Measurements from ENCODE around the gene CHMP1B. TPM values are rescaled to one million over a fixed set of nuclear protein-coding genes. Genes with fewer than 3 reads are reported as not detected.

Gene CHMP1B
- total and polyA plus RNA-seq, 9 of the 15 experiments (the other 6 are each of a cell fraction or from before 2014, with no cell fraction given), result 12.3 to 29.9 (median 19.0) TPM

GRCh38 chr18:11849841-11850634 is 1.2 kb upstream of the CHMP1B start (continued):
- TF ChIP-seq, protein P1, sequence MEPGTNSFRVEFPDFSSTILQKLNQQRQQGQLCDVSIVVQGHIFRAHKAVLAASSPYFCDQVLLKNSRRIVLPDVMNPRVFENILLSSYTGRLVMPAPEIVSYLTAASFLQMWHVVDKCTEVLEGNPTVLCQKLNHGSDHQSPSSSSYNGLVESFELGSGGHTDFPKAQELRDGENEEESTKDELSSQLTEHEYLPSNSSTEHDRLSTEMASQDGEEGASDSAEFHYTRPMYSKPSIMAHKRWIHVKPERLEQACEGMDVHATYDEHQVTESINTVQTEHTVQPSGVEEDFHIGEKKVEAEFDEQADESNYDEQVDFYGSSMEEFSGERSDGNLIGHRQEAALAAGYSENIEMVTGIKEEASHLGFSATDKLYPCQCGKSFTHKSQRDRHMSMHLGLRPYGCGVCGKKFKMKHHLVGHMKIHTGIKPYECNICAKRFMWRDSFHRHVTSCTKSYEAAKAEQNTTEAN (CRISPR knock-in tag; IDR thresholded peaks at IDR 0.05), result no peak
- TF ChIP-seq MEIS2 (IDR thresholded peaks at IDR 0.05; ENCODE audit: partially characterized antibody), result peak; percentile 94
- no peak for TF ChIP-seq ZFP36 (IDR thresholded peaks at IDR 0.05; ENCODE audit: low read depth, low read length, partially characterized antibody)
- TF ChIP-seq ZNF133 (CRISPR knock-in tag; IDR thresholded peaks at IDR 0.05), result no peak
- TF ChIP-seq, protein P2, sequence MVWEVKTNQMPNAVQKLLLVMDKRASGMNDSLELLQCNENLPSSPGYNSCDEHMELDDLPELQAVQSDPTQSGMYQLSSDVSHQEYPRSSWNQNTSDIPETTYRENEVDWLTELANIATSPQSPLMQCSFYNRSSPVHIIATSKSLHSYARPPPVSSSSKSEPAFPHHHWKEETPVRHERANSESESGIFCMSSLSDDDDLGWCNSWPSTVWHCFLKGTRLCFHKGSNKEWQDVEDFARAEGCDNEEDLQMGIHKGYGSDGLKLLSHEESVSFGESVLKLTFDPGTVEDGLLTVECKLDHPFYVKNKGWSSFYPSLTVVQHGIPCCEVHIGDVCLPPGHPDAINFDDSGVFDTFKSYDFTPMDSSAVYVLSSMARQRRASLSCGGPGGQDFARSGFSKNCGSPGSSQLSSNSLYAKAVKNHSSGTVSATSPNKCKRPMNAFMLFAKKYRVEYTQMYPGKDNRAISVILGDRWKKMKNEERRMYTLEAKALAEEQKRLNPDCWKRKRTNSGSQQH (CRISPR knock-in tag; IDR thresholded peaks at IDR 0.05), result no peak
- TF ChIP-seq, protein P3, sequence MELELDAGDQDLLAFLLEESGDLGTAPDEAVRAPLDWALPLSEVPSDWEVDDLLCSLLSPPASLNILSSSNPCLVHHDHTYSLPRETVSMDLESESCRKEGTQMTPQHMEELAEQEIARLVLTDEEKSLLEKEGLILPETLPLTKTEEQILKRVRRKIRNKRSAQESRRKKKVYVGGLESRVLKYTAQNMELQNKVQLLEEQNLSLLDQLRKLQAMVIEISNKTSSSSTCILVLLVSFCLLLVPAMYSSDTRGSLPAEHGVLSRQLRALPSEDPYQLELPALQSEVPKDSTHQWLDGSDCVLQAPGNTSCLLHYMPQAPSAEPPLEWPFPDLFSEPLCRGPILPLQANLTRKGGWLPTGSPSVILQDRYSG (tag; conservative IDR thresholded peaks at IDR 0.05; ENCODE audit: low read depth), result no peak
- no peak for TF ChIP-seq PURB (CRISPR knock-in tag; IDR thresholded peaks at IDR 0.05; ENCODE audit: low read depth)
- TF ChIP-seq, protein P4, sequence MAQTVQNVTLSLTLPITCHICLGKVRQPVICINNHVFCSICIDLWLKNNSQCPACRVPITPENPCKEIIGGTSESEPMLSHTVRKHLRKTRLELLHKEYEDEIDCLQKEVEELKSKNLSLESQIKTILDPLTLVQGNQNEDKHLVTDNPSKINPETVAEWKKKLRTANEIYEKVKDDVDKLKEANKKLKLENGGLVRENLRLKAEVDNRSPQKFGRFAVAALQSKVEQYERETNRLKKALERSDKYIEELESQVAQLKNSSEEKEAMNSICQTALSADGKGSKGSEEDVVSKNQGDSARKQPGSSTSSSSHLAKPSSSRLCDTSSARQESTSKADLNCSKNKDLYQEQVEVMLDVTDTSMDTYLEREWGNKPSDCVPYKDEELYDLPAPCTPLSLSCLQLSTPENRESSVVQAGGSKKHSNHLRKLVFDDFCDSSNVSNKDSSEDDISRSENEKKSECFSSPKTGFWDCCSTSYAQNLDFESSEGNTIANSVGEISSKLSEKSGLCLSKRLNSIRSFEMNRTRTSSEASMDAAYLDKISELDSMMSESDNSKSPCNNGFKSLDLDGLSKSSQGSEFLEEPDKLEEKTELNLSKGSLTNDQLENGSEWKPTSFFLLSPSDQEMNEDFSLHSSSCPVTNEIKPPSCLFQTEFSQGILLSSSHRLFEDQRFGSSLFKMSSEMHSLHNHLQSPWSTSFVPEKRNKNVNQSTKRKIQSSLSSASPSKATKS (CRISPR knock-in tag; IDR thresholded peaks at IDR 0.05), result no peak
- TF ChIP-seq KLF13 (tag; IDR thresholded peaks at IDR 0.05; ENCODE audit: borderline replicate concordance, low read depth), result no peak
- no peak for TF ChIP-seq SAP30 (IDR thresholded peaks at IDR 0.05; ENCODE audit: borderline replicate concordance, insufficient read depth, low read depth, low read length, poor library complexity, severe bottlenecking)
- TF ChIP-seq SRF (CRISPR knock-in tag; IDR thresholded peaks at IDR 0.05), result no peak
- TF ChIP-seq BDP1 (IDR thresholded peaks at IDR 0.05; ENCODE audit: insufficient read depth, insufficient read length), result no peak
- TF ChIP-seq ZNF436 (CRISPR knock-in tag; IDR thresholded peaks at IDR 0.05), result no peak
- no peak for TF ChIP-seq ZNF41 (CRISPR knock-in tag; conservative IDR thresholded peaks at IDR 0.05)
- no peak for TF ChIP-seq NUFIP1 (IDR thresholded peaks at IDR 0.05; ENCODE audit: partially characterized antibody)
- no peak for TF ChIP-seq ARHGAP35 (IDR thresholded peaks at IDR 0.05; ENCODE audit: partially characterized antibody)
- TF ChIP-seq THRAP3 (IDR thresholded peaks at IDR 0.05; ENCODE audit: borderline replicate concordance), result no peak
- no peak for TF ChIP-seq ZNF707 (CRISPR knock-in tag; conservative IDR thresholded peaks at IDR 0.05)
- TF ChIP-seq BHLHE40 (IDR thresholded peaks at IDR 0.05; ENCODE audit: low read length), result 0 out of 2 replicates have a peak, but pooled peaks have one; percentile 5
- TF ChIP-seq ZFP1 (CRISPR knock-in tag; IDR thresholded peaks at IDR 0.05), result no peak
